Ovary (tissue), 3 donors: ENCODE data around the gene GP1BA.

Experiments used
- POLR2A ChIP-seq: fragments of 450-650 bp; IDR thresholded peaks from one replicate; pipeline ENCODE4 v1.6.1; 2017; ENCODE audit warnings: antibody characterized with exemption, mild to moderate bottlenecking, moderate library complexity
- TF ChIP-seq, protein P1 (sequence below), 3 donors: fragments of 450-650 bp in 2 of 3; fragments of 200-600 bp in 1 of 3; IDR thresholded peaks; one replicate each; pipeline versions ENCODE4 v1.5.1 to v1.8.0; 2016 to 2022; ENCODE audit warnings: antibody characterized with exemption in 3 of 3, mild to moderate bottlenecking in 1 of 3
- donor health status: DM: no; HTN: no; CAD: no.

DNA sequence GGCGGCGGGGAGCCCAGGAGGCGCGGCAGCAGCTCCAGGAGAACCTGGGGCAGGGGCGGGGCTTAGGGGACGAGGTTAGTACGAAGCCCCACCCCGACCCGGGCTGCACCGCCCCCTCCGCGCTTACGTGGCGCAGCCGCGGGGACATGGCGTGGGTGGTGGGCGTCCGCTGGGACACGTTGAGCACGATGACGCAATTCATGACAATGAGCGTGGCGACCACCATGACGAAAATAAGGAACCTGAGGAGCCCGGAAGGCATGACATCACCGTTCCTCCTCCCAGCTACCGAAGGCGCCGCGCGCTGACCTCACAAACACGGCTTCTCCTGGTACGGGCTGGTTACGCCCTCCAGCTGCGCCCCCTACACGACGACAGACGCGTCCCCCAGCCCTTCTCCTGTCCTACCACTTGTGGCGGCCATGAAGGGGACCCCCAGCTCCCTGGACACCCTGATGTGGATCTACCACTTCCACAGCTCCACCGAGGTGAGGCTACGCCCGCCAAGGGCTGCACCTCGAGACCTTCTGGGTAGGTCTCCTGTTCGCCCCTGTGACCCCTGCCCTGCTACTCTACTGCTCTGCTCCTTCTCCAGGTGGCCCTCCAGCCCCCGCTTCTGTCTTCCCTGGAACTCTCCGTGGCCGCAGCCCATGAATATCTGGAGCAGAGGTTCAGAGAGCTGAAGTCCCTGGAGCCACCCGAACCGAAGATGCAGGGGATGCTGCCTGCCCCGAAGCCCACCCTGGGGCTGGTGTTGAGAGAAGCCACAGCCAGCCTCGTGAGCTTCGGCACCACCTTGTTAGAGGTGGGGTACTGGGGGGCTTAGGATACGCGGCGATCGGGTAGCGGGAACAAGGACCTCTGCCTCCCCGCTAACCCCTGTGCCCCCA is 32.5 kb upstream of the GP1BA start, which contains the start of gene C17orf107:
- TF ChIP-seq, protein P1, sequence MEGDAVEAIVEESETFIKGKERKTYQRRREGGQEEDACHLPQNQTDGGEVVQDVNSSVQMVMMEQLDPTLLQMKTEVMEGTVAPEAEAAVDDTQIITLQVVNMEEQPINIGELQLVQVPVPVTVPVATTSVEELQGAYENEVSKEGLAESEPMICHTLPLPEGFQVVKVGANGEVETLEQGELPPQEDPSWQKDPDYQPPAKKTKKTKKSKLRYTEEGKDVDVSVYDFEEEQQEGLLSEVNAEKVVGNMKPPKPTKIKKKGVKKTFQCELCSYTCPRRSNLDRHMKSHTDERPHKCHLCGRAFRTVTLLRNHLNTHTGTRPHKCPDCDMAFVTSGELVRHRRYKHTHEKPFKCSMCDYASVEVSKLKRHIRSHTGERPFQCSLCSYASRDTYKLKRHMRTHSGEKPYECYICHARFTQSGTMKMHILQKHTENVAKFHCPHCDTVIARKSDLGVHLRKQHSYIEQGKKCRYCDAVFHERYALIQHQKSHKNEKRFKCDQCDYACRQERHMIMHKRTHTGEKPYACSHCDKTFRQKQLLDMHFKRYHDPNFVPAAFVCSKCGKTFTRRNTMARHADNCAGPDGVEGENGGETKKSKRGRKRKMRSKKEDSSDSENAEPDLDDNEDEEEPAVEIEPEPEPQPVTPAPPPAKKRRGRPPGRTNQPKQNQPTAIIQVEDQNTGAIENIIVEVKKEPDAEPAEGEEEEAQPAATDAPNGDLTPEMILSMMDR (IDR thresholded peaks at IDR 0.05), result no peak
- no peak for TF ChIP-seq POLR2A
